K562 (cell line): Measurements from ENCODE around the gene PHEX. TPM values are rescaled to one million over a fixed set of nuclear protein-coding genes. Genes with fewer than 3 reads are reported as not detected.

Experiments used
- ATAC-seq: fragments of 200-7000 bp; cut with Tn5 transposase; 3 replicates; pipeline ENCODE4 v1.9.1; 2020; ENCODE audit warnings: moderate library complexity
- BruUV-seq: library from RNA; stranded (reverse); fragments of 400-500 nt; replicated peaks from 2 replicates; lab custom pipeline; 2021; lab: Mats Ljungman, UMichigan
- CTCF ChIA-PET: fragments of 300-600 bp; formaldehyde crosslinking; extraction: SDS; loops from one replicate; lab custom pipeline; 2021; ENCODE audit warnings: low intra/inter-chr PET ratio; lab: Yijun Ruan, JAX
- POLR2A ChIA-PET: fragments of 300-600, 350-650 bp; sonication (Branson Sonifier 250); formaldehyde crosslinking; extraction: SDS; loops from one replicate; lab custom pipeline; 2021; ENCODE audit warnings: antibody characterized with exemption, inconsistent platforms; lab: Yijun Ruan, JAX
- DNase-seq, 4 experiments: peaks; one replicate each; pipeline versions ENCODE4 v3.0.0 to v3.0.0-alpha.2; 2011 to 2018; ENCODE audit warnings: low spot score in 3 of 4, mixed read lengths in 3 of 4; ENCODE audit errors: extremely low read depth in 1 of 4
- FAIRE-seq: peaks from 2 replicates; lab custom pipeline; 2011; peaks lifted over from hg19 to GRCh38; lab: Jason Lieb, UNC
- H2AFZ ChIP-seq: 2 replicates; pipeline ENCODE4 v1.6.0; 2011; ENCODE audit warnings: low read depth, low read length, control low read depth, inconsistent platforms
- H3K27ac ChIP-seq: fragments of 200-600 bp; 3 replicates; pipeline ENCODE4 v1.8.0; 2011; ENCODE audit warnings: low read depth, mild to moderate bottlenecking, control low read depth, inconsistent platforms, low read length, moderate library complexity, mixed read lengths; ENCODE audit errors: extremely low read depth
- H3K27me3 ChIP-seq, 2 experiments: fragments of 300-600 bp in 1 of 2; 2 replicates in 1 of 2; 3 replicates in 1 of 2; pipeline versions ENCODE4 v1.6.0 to v1.8.0; 2011; ENCODE audit warnings: inconsistent platforms in 2 of 2, low read length in 2 of 2, mild to moderate bottlenecking in 1 of 2, mixed read lengths in 1 of 2, moderate library complexity in 1 of 2; ENCODE audit not compliant: control insufficient read depth in 2 of 2, insufficient read depth in 2 of 2
- H3K36me3 ChIP-seq: fragments of 300-600 bp; 3 replicates; pipeline ENCODE4 v1.8.0; 2011; ENCODE audit warnings: mild to moderate bottlenecking, low read length, inconsistent platforms; ENCODE audit not compliant: control insufficient read depth, insufficient read depth
- H3K4me1 ChIP-seq, 2 experiments: fragments of 200-600 bp in 1 of 2; replicated peaks in 1 of 2; 2 replicates in 1 of 2; 3 replicates in 1 of 2; pipeline versions ENCODE4 v1.5.1 to v1.8.0; 2011; ENCODE audit warnings: inconsistent platforms in 2 of 2, low read length in 2 of 2, mild to moderate bottlenecking in 1 of 2, mixed read lengths in 1 of 2, moderate library complexity in 1 of 2; ENCODE audit not compliant: control insufficient read depth in 2 of 2, insufficient read depth in 2 of 2
- H3K4me2 ChIP-seq: 2 replicates; pipeline ENCODE4 v1.6.1; 2011; ENCODE audit warnings: low read length, control low read depth, inconsistent platforms, mixed read lengths; ENCODE audit not compliant: insufficient read depth
- H3K4me3 ChIP-seq: fragments of 200-600 bp; sonication (generic), shearing (Covaris generic); 2 replicates; pipeline ENCODE4 v1.5.1; 2016; ENCODE audit warnings: control low read depth, inconsistent platforms
- H3K79me2 ChIP-seq: fragments of 200-600 bp; 3 replicates; pipeline ENCODE4 v1.8.0; 2011; ENCODE audit warnings: low read length, inconsistent platforms; ENCODE audit not compliant: control insufficient read depth, insufficient read depth
- H3K9ac ChIP-seq, 2 experiments: 2 replicates each; pipeline versions ENCODE4 v1.6.0 to v1.6.1; 2011; ENCODE audit warnings: low read depth in 2 of 2, low read length in 2 of 2, control low read depth in 1 of 2, inconsistent platforms in 1 of 2, mild to moderate bottlenecking in 1 of 2, mixed read lengths in 1 of 2; ENCODE audit not compliant: insufficient read depth in 1 of 2
- H3K9me1 ChIP-seq: one replicate; pipeline ENCODE4 v1.6.0; 2011; ENCODE audit warnings: inconsistent platforms, mild to moderate bottlenecking, low read length, moderate library complexity; ENCODE audit not compliant: control insufficient read depth, insufficient read depth
- H3K9me3 ChIP-seq: replicated peaks from 2 replicates; pipeline ENCODE4 v1.5.1; 2011; ENCODE audit warnings: low read depth, low read length, inconsistent platforms; ENCODE audit not compliant: control insufficient read depth, insufficient read depth
- H4K20me1 ChIP-seq: replicated peaks from 2 replicates; pipeline ENCODE4 v1.6.1; 2011; ENCODE audit warnings: low read length, inconsistent platforms, mixed read lengths; ENCODE audit not compliant: control insufficient read depth, insufficient read depth
- DMBX1 ChIP-seq: fragments of 250-450 bp; sonication (Bioruptor Pico); IDR thresholded peaks from 2 replicates; pipeline ENCODE4 v1.8.0; 2022; ENCODE audit warnings: inconsistent platforms, mild to moderate bottlenecking, moderate library complexity, borderline replicate concordance
- ETV6 ChIP-seq, 3 experiments: fragments of 150-350 bp in 1 of 3; sonication (generic) in 1 of 3; formaldehyde crosslinking in 1 of 3; IDR thresholded peaks; 2 replicates each; pipeline versions ENCODE4 v1.6.1 to v1.8.0; 2014 to 2022; ENCODE audit warnings: borderline replicate concordance in 2 of 3, low read depth in 2 of 3, antibody characterized with exemption in 1 of 3, low read length in 1 of 3, mild to moderate bottlenecking in 1 of 3, missing genetic modification reagents in 1 of 3
- FOXJ2 ChIP-seq: fragments of 200-800 bp; sonication (Bioruptor generic); IDR thresholded peaks from 2 replicates; pipeline ENCODE4 v1.6.1; 2016; ENCODE audit warnings: missing genetic modification characterization, missing compliant biosample characterization
- TCFL5 ChIP-seq: fragments of 250-450 bp; sonication (Bioruptor Pico); conservative IDR thresholded peaks from 2 replicates; pipeline ENCODE4 v1.6.1; 2021; ENCODE audit warnings: mild to moderate bottlenecking, moderate library complexity, matching md5 sums
- WHSC1 ChIP-seq: IDR thresholded peaks from one replicate; pipeline ENCODE4 v1.6.1; 2012; ENCODE audit warnings: low read length, control low read depth, inconsistent platforms
- ZSCAN29 ChIP-seq: fragments of 450-650 bp; IDR thresholded peaks from 2 replicates; pipeline ENCODE4 v1.6.1; 2017
- WGBS: fragments of 100-300 bp; shearing (Covaris generic); methylation state at CpG from one replicate; pipeline ENCODE4 v1.1.6; 2016; ENCODE audit warnings: low coverage, mixed read lengths; ENCODE audit not compliant: insufficient coverage; ENCODE audit errors: missing lambda C conversion rate; 5-methylcytosine and 5-hydroxymethylcytosine counted together
- in situ Hi-C: fragments of 300-500 bp; cut with MboI; formaldehyde crosslinking; loops from 4 replicates; pipeline ENCODE4 v1.15.0; 2018; ENCODE audit warnings: inconsistent platforms, mixed read lengths
- intact Hi-C: fragments of 100-400 bp; cut with micrococcal nuclease; formaldehyde crosslinking; loops from 2 replicates; pipeline ENCODE4 v1.14.2; 2022
- polyA plus RNA-seq, 8 experiments: library from polyadenylated mRNA; depleted of rRNA in 4 of 8; stranded (reverse) in 5 of 8; unstranded in 3 of 8; fragments of >200 nt; fragmentation: Nextera tagmentation in 2 of 8; fragmentation: Illumina TruSeq in 1 of 8; extraction: Ambion mirVana in 2 of 8; extraction: Trizol in 1 of 8; gene quantifications; 2 replicates each; pipeline versions ENCODE4 v1.2.1 to v1.2.3, GENCODE V29; 2011 to 2014; ENCODE audit warnings: inconsistent platforms in 1 of 8, missing spikeins in 1 of 8
- total RNA-seq, 7 experiments: library from RNA; depleted of rRNA in 6 of 7; stranded (reverse); fragments of >200 nt in 6 of 7; fragmentation: Illumina TruSeq in 2 of 7; extraction: Trizol in 2 of 7; gene quantifications; 2 replicates each; pipeline versions ENCODE4 v1.2.1 to v1.2.3, GENCODE V29; 2011 to 2021; ENCODE audit warnings: low replicate concordance in 1 of 7
- TF ChIP-seq, protein P1 (sequence below): fragments of 450-650 bp; IDR thresholded peaks from 2 replicates; pipeline ENCODE4 v1.6.1; 2016; ENCODE audit warnings: antibody characterized with exemption
- TF ChIP-seq, protein P2 (sequence below): fragments of 450-650 bp; IDR thresholded peaks from 2 replicates; pipeline ENCODE4 v1.6.1; 2016; ENCODE audit warnings: mild to moderate bottlenecking, moderate library complexity

Gene PHEX
- total and polyA plus RNA-seq, 9 of the 15 experiments (the other 6 are each of a cell fraction or from before 2014, with no cell fraction given), result 0.01 to 0.11 (median 0.04) TPM; not detected in 6

DNA sequence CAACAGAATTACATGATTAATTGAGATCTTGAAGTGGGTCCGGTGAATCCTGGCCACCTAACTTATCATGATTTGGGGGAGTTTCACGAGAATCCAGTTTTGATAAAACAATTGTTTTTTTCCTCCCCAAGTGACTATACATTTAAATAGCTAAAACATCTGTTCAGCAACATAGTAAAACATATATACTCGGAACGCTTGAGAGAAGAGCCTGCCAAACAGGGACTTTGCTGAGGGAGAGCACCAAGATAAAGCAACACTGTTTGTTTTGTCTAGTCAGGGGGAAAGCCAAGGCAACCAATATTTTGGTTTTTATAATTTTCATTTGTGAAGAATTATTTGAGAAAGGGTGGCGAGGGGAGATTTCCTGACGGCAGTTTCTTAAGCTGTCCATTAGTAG is 381 bp downstream of the PHEX start (continued):
- TF ChIP-seq DMBX1 (CRISPR knock-in tag), result no peak
- TF ChIP-seq, protein P1, sequence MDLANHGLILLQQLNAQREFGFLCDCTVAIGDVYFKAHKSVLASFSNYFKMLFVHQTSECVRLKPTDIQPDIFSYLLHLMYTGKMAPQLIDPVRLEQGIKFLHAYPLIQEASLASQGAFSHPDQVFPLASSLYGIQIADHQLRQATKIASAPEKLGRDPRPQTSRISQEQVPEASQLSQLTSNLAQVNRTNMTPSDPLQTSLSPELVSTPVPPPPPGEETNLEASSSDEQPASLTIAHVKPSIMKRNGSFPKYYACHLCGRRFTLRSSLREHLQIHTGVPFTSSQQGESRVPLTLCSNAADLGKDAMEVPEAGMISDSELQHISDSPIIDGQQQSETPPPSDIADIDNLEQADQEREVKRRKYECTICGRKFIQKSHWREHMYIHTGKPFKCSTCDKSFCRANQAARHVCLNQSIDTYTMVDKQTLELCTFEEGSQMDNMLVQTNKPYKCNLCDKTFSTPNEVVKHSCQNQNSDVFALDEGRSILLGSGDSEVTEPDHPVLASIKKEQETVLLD, result no peak
- TF ChIP-seq FOXJ2 (tag), result no peak
- TF ChIP-seq TCFL5 (CRISPR knock-in tag), result no peak
- TF ChIP-seq, all 486 proteins: peak for 0

DNA sequence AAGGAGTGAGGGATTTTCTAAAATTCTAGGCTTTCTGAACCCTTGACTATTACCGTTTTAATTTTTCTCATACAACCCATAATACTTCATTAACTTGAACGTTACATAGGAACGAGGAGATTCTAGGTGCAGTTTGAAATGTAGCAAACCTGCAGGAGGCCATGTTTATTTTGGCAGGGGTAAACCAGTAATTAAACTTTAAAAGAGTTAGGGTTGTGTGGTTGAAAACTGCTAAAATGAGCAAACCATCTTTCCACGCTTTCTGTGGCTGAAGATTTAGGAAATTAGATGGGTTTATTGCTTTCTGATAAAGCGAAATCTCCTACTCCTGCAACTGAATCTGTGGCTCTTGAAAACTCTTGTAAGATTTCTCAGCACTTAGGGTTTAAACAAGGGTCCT is 1.7 kb downstream of the PHEX start:
- CTCF ChIA-PET, result no interaction called here
- no peak for DNase-seq
- peaks cover 4 to 34% of the 10 kb centered on the region in 2 experiments; a peak in 4 of 5 replicates for H3K27me3 ChIP-seq
- H3K9ac ChIP-seq, result no peak overlapping the region
- no peak for ATAC-seq
- 0% methylated on average over 5 of the region's 5 CpGs for WGBS
- no peak overlapping the region for H3K4me3 ChIP-seq
- H3K9me1 ChIP-seq, result no peaks in the 10 kb centered on the region
- H3K27ac ChIP-seq, result no peak overlapping the region
- no peaks in the 10 kb centered on the region for H3K9me3 ChIP-seq
- FAIRE-seq, result no peak
- intact Hi-C loops, result no loop called here
- no TSS peak for BruUV-seq
- H4K20me1 ChIP-seq, result no peaks in the 10 kb centered on the region
- no peak overlapping the region for H3K4me2 ChIP-seq
- no peak overlapping the region for H2AFZ ChIP-seq
- no peaks in the 10 kb centered on the region for H3K36me3 ChIP-seq
- no peaks in the 10 kb centered on the region; a peak in 1 of 5 replicates for H3K4me1 ChIP-seq
- H3K79me2 ChIP-seq, result no peaks in the 10 kb centered on the region
- POLR2A ChIA-PET, result no interaction called here
- in situ Hi-C loops, result no loop called here
- TF ChIP-seq WHSC1 (no peak), ZSCAN29 (no peak), ETV6 (IDR thresholded peaks at IDR 0.05; ENCODE audit: borderline replicate concordance in 1 of 2, low read depth in 2 of 2, low read length in 1 of 2) (no peak), ETV6 (CRISPR knock-in tag; IDR thresholded peaks at IDR 0.05; ENCODE audit: borderline replicate concordance) (no peak)
- TF ChIP-seq, protein P2, sequence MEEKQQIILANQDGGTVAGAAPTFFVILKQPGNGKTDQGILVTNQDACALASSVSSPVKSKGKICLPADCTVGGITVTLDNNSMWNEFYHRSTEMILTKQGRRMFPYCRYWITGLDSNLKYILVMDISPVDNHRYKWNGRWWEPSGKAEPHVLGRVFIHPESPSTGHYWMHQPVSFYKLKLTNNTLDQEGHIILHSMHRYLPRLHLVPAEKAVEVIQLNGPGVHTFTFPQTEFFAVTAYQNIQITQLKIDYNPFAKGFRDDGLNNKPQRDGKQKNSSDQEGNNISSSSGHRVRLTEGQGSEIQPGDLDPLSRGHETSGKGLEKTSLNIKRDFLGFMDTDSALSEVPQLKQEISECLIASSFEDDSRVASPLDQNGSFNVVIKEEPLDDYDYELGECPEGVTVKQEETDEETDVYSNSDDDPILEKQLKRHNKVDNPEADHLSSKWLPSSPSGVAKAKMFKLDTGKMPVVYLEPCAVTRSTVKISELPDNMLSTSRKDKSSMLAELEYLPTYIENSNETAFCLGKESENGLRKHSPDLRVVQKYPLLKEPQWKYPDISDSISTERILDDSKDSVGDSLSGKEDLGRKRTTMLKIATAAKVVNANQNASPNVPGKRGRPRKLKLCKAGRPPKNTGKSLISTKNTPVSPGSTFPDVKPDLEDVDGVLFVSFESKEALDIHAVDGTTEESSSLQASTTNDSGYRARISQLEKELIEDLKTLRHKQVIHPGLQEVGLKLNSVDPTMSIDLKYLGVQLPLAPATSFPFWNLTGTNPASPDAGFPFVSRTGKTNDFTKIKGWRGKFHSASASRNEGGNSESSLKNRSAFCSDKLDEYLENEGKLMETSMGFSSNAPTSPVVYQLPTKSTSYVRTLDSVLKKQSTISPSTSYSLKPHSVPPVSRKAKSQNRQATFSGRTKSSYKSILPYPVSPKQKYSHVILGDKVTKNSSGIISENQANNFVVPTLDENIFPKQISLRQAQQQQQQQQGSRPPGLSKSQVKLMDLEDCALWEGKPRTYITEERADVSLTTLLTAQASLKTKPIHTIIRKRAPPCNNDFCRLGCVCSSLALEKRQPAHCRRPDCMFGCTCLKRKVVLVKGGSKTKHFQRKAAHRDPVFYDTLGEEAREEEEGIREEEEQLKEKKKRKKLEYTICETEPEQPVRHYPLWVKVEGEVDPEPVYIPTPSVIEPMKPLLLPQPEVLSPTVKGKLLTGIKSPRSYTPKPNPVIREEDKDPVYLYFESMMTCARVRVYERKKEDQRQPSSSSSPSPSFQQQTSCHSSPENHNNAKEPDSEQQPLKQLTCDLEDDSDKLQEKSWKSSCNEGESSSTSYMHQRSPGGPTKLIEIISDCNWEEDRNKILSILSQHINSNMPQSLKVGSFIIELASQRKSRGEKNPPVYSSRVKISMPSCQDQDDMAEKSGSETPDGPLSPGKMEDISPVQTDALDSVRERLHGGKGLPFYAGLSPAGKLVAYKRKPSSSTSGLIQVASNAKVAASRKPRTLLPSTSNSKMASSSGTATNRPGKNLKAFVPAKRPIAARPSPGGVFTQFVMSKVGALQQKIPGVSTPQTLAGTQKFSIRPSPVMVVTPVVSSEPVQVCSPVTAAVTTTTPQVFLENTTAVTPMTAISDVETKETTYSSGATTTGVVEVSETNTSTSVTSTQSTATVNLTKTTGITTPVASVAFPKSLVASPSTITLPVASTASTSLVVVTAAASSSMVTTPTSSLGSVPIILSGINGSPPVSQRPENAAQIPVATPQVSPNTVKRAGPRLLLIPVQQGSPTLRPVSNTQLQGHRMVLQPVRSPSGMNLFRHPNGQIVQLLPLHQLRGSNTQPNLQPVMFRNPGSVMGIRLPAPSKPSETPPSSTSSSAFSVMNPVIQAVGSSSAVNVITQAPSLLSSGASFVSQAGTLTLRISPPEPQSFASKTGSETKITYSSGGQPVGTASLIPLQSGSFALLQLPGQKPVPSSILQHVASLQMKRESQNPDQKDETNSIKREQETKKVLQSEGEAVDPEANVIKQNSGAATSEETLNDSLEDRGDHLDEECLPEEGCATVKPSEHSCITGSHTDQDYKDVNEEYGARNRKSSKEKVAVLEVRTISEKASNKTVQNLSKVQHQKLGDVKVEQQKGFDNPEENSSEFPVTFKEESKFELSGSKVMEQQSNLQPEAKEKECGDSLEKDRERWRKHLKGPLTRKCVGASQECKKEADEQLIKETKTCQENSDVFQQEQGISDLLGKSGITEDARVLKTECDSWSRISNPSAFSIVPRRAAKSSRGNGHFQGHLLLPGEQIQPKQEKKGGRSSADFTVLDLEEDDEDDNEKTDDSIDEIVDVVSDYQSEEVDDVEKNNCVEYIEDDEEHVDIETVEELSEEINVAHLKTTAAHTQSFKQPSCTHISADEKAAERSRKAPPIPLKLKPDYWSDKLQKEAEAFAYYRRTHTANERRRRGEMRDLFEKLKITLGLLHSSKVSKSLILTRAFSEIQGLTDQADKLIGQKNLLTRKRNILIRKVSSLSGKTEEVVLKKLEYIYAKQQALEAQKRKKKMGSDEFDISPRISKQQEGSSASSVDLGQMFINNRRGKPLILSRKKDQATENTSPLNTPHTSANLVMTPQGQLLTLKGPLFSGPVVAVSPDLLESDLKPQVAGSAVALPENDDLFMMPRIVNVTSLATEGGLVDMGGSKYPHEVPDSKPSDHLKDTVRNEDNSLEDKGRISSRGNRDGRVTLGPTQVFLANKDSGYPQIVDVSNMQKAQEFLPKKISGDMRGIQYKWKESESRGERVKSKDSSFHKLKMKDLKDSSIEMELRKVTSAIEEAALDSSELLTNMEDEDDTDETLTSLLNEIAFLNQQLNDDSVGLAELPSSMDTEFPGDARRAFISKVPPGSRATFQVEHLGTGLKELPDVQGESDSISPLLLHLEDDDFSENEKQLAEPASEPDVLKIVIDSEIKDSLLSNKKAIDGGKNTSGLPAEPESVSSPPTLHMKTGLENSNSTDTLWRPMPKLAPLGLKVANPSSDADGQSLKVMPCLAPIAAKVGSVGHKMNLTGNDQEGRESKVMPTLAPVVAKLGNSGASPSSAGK, result no peak
